ENCODE measurements around the gene NCOA1. TPM values are rescaled to one million over a fixed set of nuclear protein-coding genes. Genes with fewer than 3 reads are reported as not detected.
"Not testable (repeated sequence)": the region's sequence is repeated elsewhere in the genome, so short reads cannot be mapped to it uniquely, and the experiment has no call there.

The NCOA1 gene
- polyA plus RNA-seq, 1 of the 3 experiments (the other 2 are of a cell fraction), result 10.7 TPM

DNA sequence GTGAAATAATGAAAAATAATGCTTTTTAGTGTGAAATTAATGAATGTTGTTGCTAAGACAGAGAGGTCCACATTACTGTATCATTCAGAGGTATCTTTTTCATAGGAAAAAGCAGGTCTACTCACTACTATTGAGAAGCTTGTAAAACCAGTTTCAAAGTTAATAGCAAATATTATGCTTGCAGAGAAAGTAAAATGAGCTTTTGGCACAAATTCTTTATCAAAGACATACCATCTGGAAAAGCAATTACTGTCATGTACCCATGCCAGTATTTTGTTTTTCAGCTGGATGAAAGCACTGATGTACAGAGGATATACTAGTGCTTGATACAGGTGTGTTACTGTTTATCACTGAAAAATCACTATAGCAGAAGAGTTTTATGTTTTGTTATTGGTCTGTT is 77.5 kb downstream of the NCOA1 start:
- Histone ChIP-seq H3K36me3 (replicated peaks in 1 of 2; ENCODE audit: control insufficient read depth in 1 of 2, insufficient read depth in 2 of 2, low read length in 1 of 2) (peaks cover 14 to 17% of the 10 kb centered on the region in 2 experiments), H3K4me2 (no peak overlapping the region), H3K9me3 (no peaks in the 10 kb centered on the region), H3K27me3 (ENCODE audit: insufficient read depth) (no peaks in the 10 kb centered on the region), H3K9ac (no peak overlapping the region), H3K9me2 (no peaks in the 10 kb centered on the region), H3K4me3 (ENCODE audit: low read depth in 2 of 2, low read length in 1 of 2) (no peak overlapping the region), H3K27ac (ENCODE audit: low read depth in 2 of 2, low read length in 1 of 2) (peak overlapping the region in 1 of 2 experiments; percentile 48; a peak in 2 of 4 replicates), H2AFZ (ENCODE audit: low read depth) (no peak overlapping the region), H3K79me2 (ENCODE audit: insufficient read depth) (no peaks in the 10 kb centered on the region), H3K4me1 (ENCODE audit: control insufficient read depth in 1 of 2, insufficient read depth in 2 of 2, low read depth in 1 of 2, low read length in 1 of 2) (peaks cover 0 to 8% of the 10 kb centered on the region in 2 experiments; a peak in 2 of 4 replicates), H4K20me1 (ENCODE audit: insufficient read depth) (no peaks in the 10 kb centered on the region), H3F3A (replicated peaks; ENCODE audit: insufficient read depth) (no peaks in the 10 kb centered on the region)
- no peak for TF ChIP-seq TCF12 (IDR thresholded peaks at IDR 0.05)
- TF ChIP-seq EZH2phosphoT487 (IDR thresholded peaks at IDR 0.05; ENCODE audit: borderline replicate concordance, low read depth), result no peak
- no peak for TF ChIP-seq FOSL2 (IDR thresholded peaks at IDR 0.05; ENCODE audit: borderline replicate concordance, low read depth)
- TF ChIP-seq MEF2A (IDR thresholded peaks at IDR 0.05; ENCODE audit: borderline replicate concordance, low read depth), result no peak
- TF ChIP-seq TAF1 (IDR thresholded peaks at IDR 0.05; ENCODE audit: borderline replicate concordance, low read depth, low read length), result no peak
- TF ChIP-seq, protein P1, sequence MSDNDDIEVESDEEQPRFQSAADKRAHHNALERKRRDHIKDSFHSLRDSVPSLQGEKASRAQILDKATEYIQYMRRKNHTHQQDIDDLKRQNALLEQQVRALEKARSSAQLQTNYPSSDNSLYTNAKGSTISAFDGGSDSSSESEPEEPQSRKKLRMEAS (IDR thresholded peaks at IDR 0.05; ENCODE audit: low read depth), result no peak
- TF ChIP-seq CHD2 (IDR thresholded peaks at IDR 0.05; ENCODE audit: low read length, partially characterized antibody), result no peak
- TF ChIP-seq POLR2AphosphoS5 (IDR thresholded peaks at IDR 0.05; ENCODE audit: low read depth, low read length), result no peak
- TF ChIP-seq ELF1 (IDR thresholded peaks at IDR 0.05), result no peak
- no peak for TF ChIP-seq MXI1 (IDR thresholded peaks at IDR 0.05; ENCODE audit: low read depth, low read length)
- TF ChIP-seq, protein P2, sequence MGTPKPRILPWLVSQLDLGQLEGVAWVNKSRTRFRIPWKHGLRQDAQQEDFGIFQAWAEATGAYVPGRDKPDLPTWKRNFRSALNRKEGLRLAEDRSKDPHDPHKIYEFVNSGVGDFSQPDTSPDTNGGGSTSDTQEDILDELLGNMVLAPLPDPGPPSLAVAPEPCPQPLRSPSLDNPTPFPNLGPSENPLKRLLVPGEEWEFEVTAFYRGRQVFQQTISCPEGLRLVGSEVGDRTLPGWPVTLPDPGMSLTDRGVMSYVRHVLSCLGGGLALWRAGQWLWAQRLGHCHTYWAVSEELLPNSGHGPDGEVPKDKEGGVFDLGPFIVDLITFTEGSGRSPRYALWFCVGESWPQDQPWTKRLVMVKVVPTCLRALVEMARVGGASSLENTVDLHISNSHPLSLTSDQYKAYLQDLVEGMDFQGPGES (IDR thresholded peaks at IDR 0.05; ENCODE audit: low read depth, low read length), result no peak
- no peak for TF ChIP-seq SIN3A (IDR thresholded peaks at IDR 0.05; ENCODE audit: borderline replicate concordance, low read depth, low read length)
- TF ChIP-seq FOXM1 (IDR thresholded peaks at IDR 0.05; ENCODE audit: low read depth), result no peak
- ChIA-PET POLR2A (no interaction called here), CTCF (interaction anchor here (2.1 kb wide), 1 partner anchor 256 kb away, joined by 5 read pairs; no protein-coding TSS in a partner anchor)
- peak; percentile 15 for DNase-seq

DNA sequence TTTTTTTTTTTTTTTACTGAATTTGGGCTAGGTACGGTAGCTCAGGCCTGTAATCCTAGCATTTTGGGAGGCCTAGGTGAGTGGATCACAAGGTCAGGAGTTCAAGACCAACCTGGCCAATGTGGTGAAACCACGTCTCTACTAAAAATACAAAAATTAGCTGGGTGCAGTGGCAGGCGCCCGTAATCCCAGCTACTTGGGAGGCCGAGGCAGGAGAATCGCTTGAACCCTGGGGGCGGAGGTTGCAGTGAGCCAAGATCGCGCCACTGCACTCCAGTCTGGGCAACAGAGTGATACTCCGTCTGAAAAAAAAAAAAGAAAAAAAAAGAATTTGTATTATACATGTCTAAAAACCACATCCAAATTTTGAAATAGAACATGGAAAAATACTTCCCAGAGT is 78.5 kb downstream of the NCOA1 start:
- H3F3A ChIP-seq (replicated peaks; ENCODE audit: insufficient read depth); H3K9ac ChIP-seq; H3K4me2 ChIP-seq; H2AFZ ChIP-seq (ENCODE audit: low read depth); H3K4me3 ChIP-seq (ENCODE audit: low read depth in 2 of 2, low read length in 1 of 2); H3K9me3 ChIP-seq; POLR2A ChIA-PET; H3K4me1 ChIP-seq (ENCODE audit: control insufficient read depth in 1 of 2, insufficient read depth in 2 of 2, low read depth in 1 of 2, low read length in 1 of 2); H3K79me2 ChIP-seq (ENCODE audit: insufficient read depth); H3K27ac ChIP-seq (ENCODE audit: low read depth in 2 of 2, low read length in 1 of 2); H3K9me2 ChIP-seq; DNase-seq; H3K27me3 ChIP-seq (ENCODE audit: insufficient read depth); H4K20me1 ChIP-seq (ENCODE audit: insufficient read depth): not testable (repeated sequence)
- peaks cover 10 to 15% of the 10 kb centered on the region in 2 experiments for H3K36me3 ChIP-seq (replicated peaks in 1 of 2; ENCODE audit: control insufficient read depth in 1 of 2, insufficient read depth in 2 of 2, low read length in 1 of 2)
- WGBS (ENCODE audit: low lambda C conversion rate), result 95% methylated on average over 10 of the region's 10 CpGs
- CTCF ChIA-PET, result interaction anchor here (2.1 kb wide), 1 partner anchor 255 kb away, joined by 5 read pairs; no protein-coding TSS in a partner anchor
